ENCODE data around the gene TARBP1.
"Not testable (repeated sequence)": the region's sequence is repeated elsewhere in the genome, so short reads cannot be mapped to it uniquely, and the experiment has no call there.

The TARBP1 gene

DNA sequence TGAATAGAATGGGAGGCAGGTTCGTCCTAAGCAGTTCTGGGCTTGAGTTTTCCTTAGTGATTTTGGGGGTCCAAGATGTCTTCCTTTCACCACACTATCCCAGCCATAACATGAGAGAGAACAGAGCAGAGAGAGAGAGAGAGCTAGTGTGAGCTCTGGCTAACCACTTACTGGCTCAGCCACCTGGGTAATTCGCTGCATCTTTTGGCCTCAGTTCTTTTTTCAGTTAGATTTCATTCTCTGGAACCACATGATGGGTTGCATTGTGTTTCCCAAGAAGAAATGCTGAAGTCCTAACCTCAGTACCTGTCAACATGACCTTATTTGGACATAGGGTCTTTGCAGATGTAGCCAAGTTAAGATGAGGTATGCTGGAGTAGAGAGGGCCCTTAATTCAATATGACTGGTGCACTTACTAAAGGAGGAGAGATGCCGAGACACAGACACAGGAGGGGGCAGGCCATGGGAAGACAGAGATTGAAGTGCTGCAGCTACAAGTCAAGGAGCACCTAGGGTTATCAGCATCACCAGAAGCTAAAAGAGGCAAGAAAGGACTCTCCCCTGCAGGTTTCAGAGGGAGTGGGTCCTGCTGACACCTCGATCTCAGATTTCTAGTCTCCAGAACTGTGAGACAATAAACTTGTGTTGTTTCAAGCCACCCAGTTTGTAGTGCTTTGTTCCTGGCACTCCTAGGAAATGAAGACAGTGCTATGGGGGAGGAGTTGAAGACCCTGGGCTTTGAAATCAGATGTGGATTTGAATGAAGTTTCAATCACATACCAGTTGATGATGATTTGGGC lies 26.2 kb upstream of the TARBP1 start:
- Histone ChIP-seq H3K36me3 (ENCODE audit: control insufficient read depth, insufficient read depth, low read length) (no peaks in the 10 kb centered on the region), H3K27ac (ENCODE audit: low read depth, low read length, severe bottlenecking) (no peak overlapping the region), H3K4me1 (ENCODE audit: control insufficient read depth, insufficient read depth, low read length, poor library complexity, severe bottlenecking) (peaks cover 5% of the 10 kb centered on the region), H3K9me3 (ENCODE audit: control insufficient read depth, low read length) (no peaks in the 10 kb centered on the region), H3K4me3 (ENCODE audit: extremely low read depth, insufficient read depth, low read length, poor library complexity, severe bottlenecking) (no peak overlapping the region)
- 88 to 97% methylated on average over 2 to 3 of the region's 4 CpGs for WGBS, 2 experiments (ENCODE audit: insufficient coverage in 2 of 2)

DNA sequence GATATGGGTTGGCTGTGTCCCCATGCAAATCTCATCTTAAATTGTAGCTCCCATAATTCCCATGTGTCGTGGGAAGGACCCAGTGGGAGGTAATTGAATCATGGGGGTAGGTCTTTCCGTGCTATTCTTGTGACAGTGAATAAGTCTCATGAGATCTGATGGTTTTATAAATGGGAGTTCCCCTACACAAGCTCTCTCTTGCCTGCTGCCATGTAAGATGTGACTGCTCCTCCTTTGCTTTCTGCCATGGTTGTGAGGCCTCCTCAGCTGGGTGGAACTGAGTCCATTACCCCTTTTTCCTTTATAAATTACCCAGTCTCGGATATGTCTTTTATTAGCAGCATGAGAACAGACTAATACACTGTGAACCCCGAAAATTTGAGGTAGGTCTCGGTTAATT lies 25.3 kb upstream of the TARBP1 start:
- 87 to 100% methylated on average over 2 of the region's 5 CpGs for WGBS, 2 experiments (ENCODE audit: insufficient coverage in 2 of 2)
- H3K4me1 ChIP-seq (ENCODE audit: control insufficient read depth, insufficient read depth, low read length, poor library complexity, severe bottlenecking) = peaks cover 10% of the 10 kb centered on the region

DNA sequence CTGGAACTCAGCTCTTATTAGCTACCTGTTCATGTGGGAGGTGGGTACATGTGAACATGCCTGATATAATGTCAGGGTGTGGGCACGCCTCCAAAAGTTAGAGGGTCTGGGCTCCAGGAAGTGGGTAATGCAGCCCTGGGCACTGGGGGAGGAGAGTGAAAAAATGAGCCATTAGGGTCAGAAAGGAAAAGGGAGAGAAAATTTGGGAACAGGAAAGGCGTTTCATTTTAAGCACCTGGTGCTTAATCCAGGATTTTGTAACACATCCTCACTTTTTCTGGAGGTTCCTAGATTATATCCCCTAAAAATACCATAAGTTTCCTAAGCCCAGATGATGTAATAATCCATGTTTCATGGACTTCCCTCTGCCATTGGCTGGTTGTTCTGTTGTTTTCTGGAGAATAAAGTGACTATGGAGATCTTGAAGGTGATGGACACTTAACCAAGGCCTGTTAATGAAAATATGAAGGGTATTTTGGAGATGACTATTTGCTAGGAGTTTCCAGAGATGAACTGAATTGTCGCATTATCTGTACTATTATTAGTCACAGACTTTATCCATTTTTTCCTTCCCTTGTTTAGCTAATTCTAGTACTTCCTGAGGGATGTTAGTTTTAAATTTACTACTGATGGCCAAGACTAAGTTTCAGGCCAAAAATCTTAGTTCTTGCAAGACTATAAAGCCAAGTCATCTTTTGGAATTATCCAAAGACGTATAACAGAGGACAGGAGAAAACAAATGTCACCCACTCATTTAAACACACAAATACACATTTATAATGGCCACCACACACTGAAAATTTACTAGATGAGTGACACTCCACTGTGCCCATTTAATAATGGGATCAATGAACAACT lies 24.4 kb upstream of the TARBP1 start:
- Histone ChIP-seq H3K27ac (ENCODE audit: low read depth, low read length, severe bottlenecking) (no peak overlapping the region), H3K36me3 (ENCODE audit: control insufficient read depth, insufficient read depth, low read length) (no peaks in the 10 kb centered on the region), H3K4me1 (ENCODE audit: control insufficient read depth, insufficient read depth, low read length, poor library complexity, severe bottlenecking) (peaks cover 15% of the 10 kb centered on the region), H3K4me3 (ENCODE audit: extremely low read depth, insufficient read depth, low read length, poor library complexity, severe bottlenecking) (no peak overlapping the region), H3K9me3 (ENCODE audit: control insufficient read depth, low read length) (no peaks in the 10 kb centered on the region)
- 89 to 100% methylated on average over 1 to 2 of the region's 4 CpGs for WGBS, 2 experiments (ENCODE audit: insufficient coverage in 2 of 2)

More for the DNA sequence above, 25.3 kb upstream of the TARBP1 start:
- not testable (repeated sequence) for H3K36me3 ChIP-seq (ENCODE audit: control insufficient read depth, insufficient read depth, low read length); H3K4me3 ChIP-seq (ENCODE audit: extremely low read depth, insufficient read depth, low read length, poor library complexity, severe bottlenecking); H3K27ac ChIP-seq (ENCODE audit: low read depth, low read length, severe bottlenecking); H3K9me3 ChIP-seq (ENCODE audit: control insufficient read depth, low read length)

DNA sequence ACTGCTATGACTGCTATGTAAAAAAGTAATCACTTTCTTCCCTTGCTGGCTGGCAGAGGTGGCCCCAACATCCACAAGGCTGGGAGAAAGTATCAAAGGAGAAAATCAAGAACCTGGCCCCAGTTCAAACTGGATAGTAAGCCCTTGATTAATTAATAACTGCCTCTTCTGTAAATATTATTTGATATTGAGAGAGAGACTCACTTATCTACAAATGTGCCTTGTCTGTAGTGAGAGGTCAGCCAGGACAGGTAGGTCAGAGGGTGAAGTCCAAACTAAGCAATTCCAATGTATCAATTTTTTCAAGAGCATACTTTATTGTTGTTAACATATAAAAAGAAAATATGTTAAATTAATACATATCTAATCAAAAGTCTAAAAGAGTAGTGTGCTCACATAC lies 23.8 kb upstream of the TARBP1 start:
- no peak overlapping the region for H3K27ac ChIP-seq (ENCODE audit: low read depth, low read length, severe bottlenecking)
- no peaks in the 10 kb centered on the region for H3K36me3 ChIP-seq (ENCODE audit: control insufficient read depth, insufficient read depth, low read length)
- peaks cover 16% of the 10 kb centered on the region for H3K4me1 ChIP-seq (ENCODE audit: control insufficient read depth, insufficient read depth, low read length, poor library complexity, severe bottlenecking)
- H3K9me3 ChIP-seq (ENCODE audit: control insufficient read depth, low read length) = no peaks in the 10 kb centered on the region
- H3K4me3 ChIP-seq (ENCODE audit: extremely low read depth, insufficient read depth, low read length, poor library complexity, severe bottlenecking) = no peak overlapping the region

DNA sequence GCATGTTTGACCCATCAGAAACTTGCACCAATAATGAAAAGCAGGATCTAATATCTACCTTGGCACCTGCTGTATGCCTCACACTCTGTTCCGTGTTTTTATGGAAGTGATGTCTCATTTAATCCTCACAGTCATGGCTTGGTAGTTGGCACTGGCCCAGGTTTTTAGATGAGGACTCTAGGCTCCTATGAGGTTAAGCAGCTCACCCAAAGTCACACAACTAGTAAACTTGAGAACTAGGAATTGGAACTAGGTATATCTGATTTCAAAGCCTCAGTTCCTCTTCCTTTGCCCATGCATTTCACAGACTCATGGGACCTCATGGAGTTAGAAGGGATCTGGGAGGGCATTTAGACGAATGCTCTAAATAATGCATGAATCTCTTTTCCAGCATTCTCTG lies 21.3 kb upstream of the TARBP1 start:
- Histone ChIP-seq H3K36me3 (ENCODE audit: control insufficient read depth, insufficient read depth, low read length) (no peaks in the 10 kb centered on the region), H3K4me1 (ENCODE audit: control insufficient read depth, insufficient read depth, low read length, poor library complexity, severe bottlenecking) (peaks cover 16% of the 10 kb centered on the region), H3K4me3 (ENCODE audit: extremely low read depth, insufficient read depth, low read length, poor library complexity, severe bottlenecking) (no peak overlapping the region), H3K27ac (ENCODE audit: low read depth, low read length, severe bottlenecking) (no peak overlapping the region), H3K9me3 (ENCODE audit: control insufficient read depth, low read length) (no peaks in the 10 kb centered on the region)
- 80% methylated on average over 1 of the region's 2 CpGs; no CpG with 5 or more reads in 1 of the 2 experiments for WGBS, 2 experiments (ENCODE audit: insufficient coverage in 2 of 2)

DNA sequence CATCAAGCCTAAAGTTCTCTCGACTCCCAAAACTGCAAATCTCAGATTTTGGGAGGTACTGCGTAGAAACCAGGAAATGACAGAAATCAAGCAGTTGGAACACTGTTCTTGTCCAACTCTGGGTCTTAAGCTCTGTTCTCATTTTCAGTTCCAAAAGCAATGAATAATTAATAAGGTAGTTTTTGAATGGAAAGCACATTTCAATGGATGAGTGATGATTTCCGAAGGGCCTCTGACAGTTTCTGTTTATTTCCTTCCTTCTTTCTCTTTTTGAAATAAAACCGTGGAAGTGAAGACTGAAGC lies 20.9 kb upstream of the TARBP1 start:
- no peak overlapping the region for H3K27ac ChIP-seq (ENCODE audit: low read depth, low read length, severe bottlenecking)
- no peaks in the 10 kb centered on the region for H3K9me3 ChIP-seq (ENCODE audit: control insufficient read depth, low read length)
- H3K4me1 ChIP-seq (ENCODE audit: control insufficient read depth, insufficient read depth, low read length, poor library complexity, severe bottlenecking) = peaks cover 20% of the 10 kb centered on the region
- no peak overlapping the region for H3K4me3 ChIP-seq (ENCODE audit: extremely low read depth, insufficient read depth, low read length, poor library complexity, severe bottlenecking)
- no peaks in the 10 kb centered on the region for H3K36me3 ChIP-seq (ENCODE audit: control insufficient read depth, insufficient read depth, low read length)
- WGBS, 2 experiments (ENCODE audit: insufficient coverage in 2 of 2) = 96 to 100% methylated on average over 1 to 2 of the region's 4 CpGs

DNA sequence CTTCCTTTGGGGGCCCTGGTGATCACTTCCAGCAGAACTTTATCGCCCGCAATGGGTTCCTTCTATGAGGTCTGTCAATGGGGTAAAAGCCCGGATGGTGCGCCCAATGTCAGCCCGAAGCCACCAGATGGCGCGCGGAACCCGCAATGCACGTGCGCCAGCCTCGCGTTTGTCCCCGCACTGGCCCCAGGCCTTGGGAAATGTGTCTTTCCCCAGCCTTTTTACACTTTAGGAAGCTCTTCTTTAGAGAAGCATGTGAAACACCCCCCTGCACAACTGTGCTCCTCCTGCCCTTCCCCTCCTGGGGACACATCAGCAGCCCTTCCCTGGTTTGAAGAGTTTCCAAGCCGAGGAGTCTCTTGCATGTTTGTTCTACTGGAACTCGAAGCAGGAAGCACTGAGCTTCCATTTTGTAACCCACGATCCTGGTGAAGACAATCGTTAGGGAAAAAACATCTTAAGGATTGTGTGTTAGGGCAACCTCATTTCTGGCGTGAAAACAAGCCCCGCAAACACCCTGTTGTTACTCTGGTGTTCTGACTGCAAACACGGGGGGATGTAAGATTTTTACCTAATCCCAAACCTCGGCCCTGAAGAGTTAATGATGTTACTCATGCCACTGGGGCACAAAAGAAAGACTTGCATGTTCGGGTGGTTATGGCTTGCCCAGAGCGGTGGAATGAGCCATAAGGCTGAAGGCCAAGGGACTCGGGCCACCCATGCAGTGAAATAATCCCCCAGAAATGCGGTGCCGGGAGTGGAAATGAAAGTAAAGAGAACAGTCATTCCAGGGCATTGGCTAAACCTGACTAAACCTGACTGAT lies 20.4 kb upstream of the TARBP1 start:
- Histone ChIP-seq H3K9me3 (ENCODE audit: control insufficient read depth, low read length) (no peaks in the 10 kb centered on the region), H3K4me1 (ENCODE audit: control insufficient read depth, insufficient read depth, low read length, poor library complexity, severe bottlenecking) (peaks cover 25% of the 10 kb centered on the region), H3K36me3 (ENCODE audit: control insufficient read depth, insufficient read depth, low read length) (no peaks in the 10 kb centered on the region), H3K4me3 (ENCODE audit: extremely low read depth, insufficient read depth, low read length, poor library complexity, severe bottlenecking) (no peak overlapping the region), H3K27ac (ENCODE audit: low read depth, low read length, severe bottlenecking) (peak overlapping the region; percentile 49)
- WGBS, 2 experiments (ENCODE audit: insufficient coverage in 2 of 2) = 44 to 45% methylated on average over 25 to 27 of the region's 27 CpGs

DNA sequence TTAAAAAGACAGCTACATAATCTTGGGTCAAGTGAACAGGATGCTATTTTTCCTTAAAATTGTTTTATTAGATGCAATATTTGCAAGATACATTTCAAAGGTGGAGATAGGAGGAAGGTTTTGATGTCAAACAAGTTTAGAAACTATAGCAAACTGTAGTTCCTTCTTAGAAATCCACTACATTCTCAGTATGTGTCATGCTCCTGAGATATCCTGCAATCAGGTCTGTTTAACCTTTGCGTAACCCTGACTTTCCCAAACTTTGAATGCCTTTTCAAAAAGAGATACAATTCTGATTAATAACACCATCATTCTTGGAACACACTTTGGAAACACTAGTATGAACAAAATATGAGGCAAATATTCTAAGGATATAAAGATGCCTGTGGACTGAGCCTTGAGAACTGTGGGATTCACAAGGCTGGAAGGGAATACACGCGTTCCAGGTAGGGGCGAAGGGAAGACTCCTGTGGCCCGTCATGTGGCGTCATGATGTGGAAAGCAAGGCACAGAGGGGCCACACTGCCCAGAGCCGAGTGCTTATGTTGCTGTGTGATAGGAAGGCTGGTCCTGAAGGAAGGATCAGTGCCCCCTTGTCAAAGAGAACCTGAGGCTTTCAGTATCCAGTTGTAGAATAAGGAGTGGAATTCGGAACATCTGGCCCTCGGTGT lies 19.6 kb upstream of the TARBP1 start:
- Histone ChIP-seq H3K4me1 (ENCODE audit: control insufficient read depth, insufficient read depth, low read length, poor library complexity, severe bottlenecking) (peaks cover 26% of the 10 kb centered on the region), H3K4me3 (ENCODE audit: extremely low read depth, insufficient read depth, low read length, poor library complexity, severe bottlenecking) (no peak overlapping the region), H3K36me3 (ENCODE audit: control insufficient read depth, insufficient read depth, low read length) (no peaks in the 10 kb centered on the region), H3K27ac (ENCODE audit: low read depth, low read length, severe bottlenecking) (no peak overlapping the region), H3K9me3 (ENCODE audit: control insufficient read depth, low read length) (no peaks in the 10 kb centered on the region)
- WGBS, 2 experiments (ENCODE audit: insufficient coverage in 2 of 2) = 71 to 76% methylated on average over 8 to 9 of the region's 9 CpGs

DNA sequence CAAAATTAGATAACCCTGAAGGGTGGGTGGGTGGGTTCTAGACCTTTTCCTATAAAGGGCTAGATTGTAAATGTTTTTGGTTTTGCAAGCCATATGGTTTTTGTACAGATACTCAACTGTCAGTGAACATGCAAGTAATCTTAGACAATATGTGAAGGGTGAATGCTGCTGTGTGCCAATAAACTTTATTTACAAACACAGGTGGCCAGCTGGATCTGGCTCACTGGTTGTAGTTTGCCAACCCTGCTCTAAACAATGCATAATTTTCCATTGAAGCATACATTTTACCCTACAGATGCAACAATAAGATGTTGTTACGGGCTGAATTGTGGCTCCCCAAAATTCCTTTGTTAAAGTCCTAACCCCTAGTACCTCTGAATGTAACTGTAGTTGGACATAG lies 18.6 kb upstream of the TARBP1 start:
- Histone ChIP-seq H3K27ac (ENCODE audit: low read depth, low read length, severe bottlenecking) (no peak overlapping the region), H3K36me3 (ENCODE audit: control insufficient read depth, insufficient read depth, low read length) (no peaks in the 10 kb centered on the region), H3K9me3 (ENCODE audit: control insufficient read depth, low read length) (no peaks in the 10 kb centered on the region), H3K4me3 (ENCODE audit: extremely low read depth, insufficient read depth, low read length, poor library complexity, severe bottlenecking) (no peak overlapping the region), H3K4me1 (ENCODE audit: control insufficient read depth, insufficient read depth, low read length, poor library complexity, severe bottlenecking) (peaks cover 26% of the 10 kb centered on the region)
- WGBS, 2 experiments (ENCODE audit: insufficient coverage in 2 of 2) = 100% methylated on average over 1 of the region's 1 CpG; no CpG with 5 or more reads in 1 of the 2 experiments

DNA sequence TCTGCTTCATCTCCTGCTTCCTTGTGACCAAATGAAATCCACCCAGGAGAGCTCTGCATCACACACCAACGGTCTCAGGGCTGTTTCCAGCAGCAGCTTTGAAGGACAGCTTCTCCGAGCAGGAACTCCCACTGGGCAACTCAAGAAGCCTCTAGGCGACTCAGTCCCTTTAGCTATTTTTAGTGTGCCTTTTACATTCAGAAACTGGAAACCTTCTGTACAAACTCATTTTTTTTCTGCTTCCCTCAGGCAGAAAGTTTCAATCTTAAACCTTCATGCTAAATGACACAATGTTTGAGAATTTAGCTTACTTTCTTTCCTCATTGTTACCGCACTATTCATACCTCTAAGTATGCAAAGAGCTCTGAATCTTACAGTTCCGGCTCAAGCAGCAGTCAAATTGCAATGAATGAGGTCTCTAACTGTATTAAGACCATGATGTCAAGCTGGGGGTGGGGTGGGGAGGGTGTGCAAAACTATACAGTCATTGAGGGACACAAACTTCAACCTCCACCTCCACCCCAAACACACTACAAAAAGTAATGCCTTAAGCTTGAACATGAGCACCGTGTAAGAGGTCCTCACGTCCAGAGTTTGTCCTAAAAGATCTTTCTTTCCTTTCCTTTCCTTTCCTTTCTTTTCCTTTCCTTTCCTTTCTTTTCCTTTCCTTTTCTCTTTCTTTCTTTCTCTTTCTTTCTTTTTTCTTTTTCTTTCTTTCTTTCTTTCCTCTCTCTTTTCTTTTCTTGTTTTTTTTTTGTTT lies 16.4 kb upstream of the TARBP1 start:
- Histone ChIP-seq H3K4me1 (ENCODE audit: control insufficient read depth, insufficient read depth, low read length, poor library complexity, severe bottlenecking) (peaks cover 28% of the 10 kb centered on the region), H3K4me3 (ENCODE audit: extremely low read depth, insufficient read depth, low read length, poor library complexity, severe bottlenecking) (no peak overlapping the region), H3K36me3 (ENCODE audit: control insufficient read depth, insufficient read depth, low read length) (no peaks in the 10 kb centered on the region)

More for the DNA sequence above, 16.4 kb upstream of the TARBP1 start:
- Histone ChIP-seq H3K9me3 (ENCODE audit: control insufficient read depth, low read length) (no peaks in the 10 kb centered on the region), H3K27ac (ENCODE audit: low read depth, low read length, severe bottlenecking) (peak overlapping the region; percentile 76)
- 52 to 58% methylated on average over 5 to 7 of the region's 7 CpGs for WGBS, 2 experiments (ENCODE audit: insufficient coverage in 2 of 2)
